HG03135 (cell line): ENCODE results near the gene TECPR2.

ENCODE experiments used
- ATAC-seq: cut with Tn5 transposase; IDR thresholded peaks from one replicate; pipeline ENCODE4 v1.9.1; 2021; ENCODE audit warnings: mild to moderate bottlenecking, moderate library complexity; ENCODE audit not compliant: unreplicated experiment

The TECPR2 gene

GRCh38 chr14:102505775-102506625 lies 143.3 kb downstream of the TECPR2 start:
- ATAC-seq, result no peak

GRCh38 chr14:102506626-102506925 lies 143.8 kb downstream of the TECPR2 start:
- ATAC-seq, result no peak

GRCh38 chr14:102507081-102507856 lies 144.5 kb downstream of the TECPR2 start:
- no peak for ATAC-seq

- no peak for ATAC-seq
These were observed 145.1 kb downstream of the TECPR2 start for GRCh38 chr14:102507857-102508312.

GRCh38 chr14:102508410-102508773 lies 145.7 kb downstream of the TECPR2 start:
- ATAC-seq, result no peak

- ATAC-seq, result peak; percentile 5
These were observed 146.3 kb downstream of the TECPR2 start for GRCh38 chr14:102508774-102509745.

GRCh38 chr14:102509746-102510615 lies 147.2 kb downstream of the TECPR2 start, which contains the start of gene ANKRD9:
Gene ANKRD9, minus strand, starts transcription at chr14:102509776. Its CDS starts 1,887 bp downstream, at chr14:102507889.
- ATAC-seq, result peak; percentile 71

GRCh38 chr14:102510616-102511520 lies 148.1 kb downstream of the TECPR2 start:
- ATAC-seq, result no peak

GRCh38 chr14:102511538-102511937 lies 148.8 kb downstream of the TECPR2 start:
- ATAC-seq, result no peak

- ATAC-seq, result no peak
These were observed 150.1 kb downstream of the TECPR2 start for GRCh38 chr14:102512793-102513300.

- no peak for ATAC-seq
These were observed 151.4 kb downstream of the TECPR2 start for GRCh38 chr14:102513899-102514772.

GRCh38 chr14:102514987-102515733 lies 152.4 kb downstream of the TECPR2 start:
- no peak for ATAC-seq

- peak; percentile 56 for ATAC-seq
These were observed 154.0 kb downstream of the TECPR2 start for GRCh38 chr14:102516531-102517391.

GRCh38 chr14:102517392-102518062 lies 154.8 kb downstream of the TECPR2 start:
- ATAC-seq, result no peak

GRCh38 chr14:102518063-102518648 lies 155.4 kb downstream of the TECPR2 start:
- no peak for ATAC-seq
